K562 (cell line): Measurements from ENCODE around the gene MPHOSPH9. TPM values are rescaled to one million over a fixed set of nuclear protein-coding genes. Genes with fewer than 3 reads are reported as not detected.

Source experiments
- ATAC-seq: fragments of 200-7000 bp; cut with Tn5 transposase; 3 replicates; pipeline ENCODE4 v1.9.1; 2020; ENCODE audit warnings: moderate library complexity
- BruUV-seq: library from RNA; stranded (reverse); fragments of 400-500 nt; replicated peaks from 2 replicates; lab custom pipeline; 2021; lab: Mats Ljungman, UMichigan
- CTCF ChIA-PET: fragments of 300-600 bp; formaldehyde crosslinking; extraction: SDS; loops from one replicate; lab custom pipeline; 2021; ENCODE audit warnings: low intra/inter-chr PET ratio; lab: Yijun Ruan, JAX
- POLR2A ChIA-PET: fragments of 300-600, 350-650 bp; sonication (Branson Sonifier 250); formaldehyde crosslinking; extraction: SDS; loops from one replicate; lab custom pipeline; 2021; ENCODE audit warnings: antibody characterized with exemption, inconsistent platforms; lab: Yijun Ruan, JAX
- DNase-seq, 4 experiments: peaks; one replicate each; pipeline versions ENCODE4 v3.0.0 to v3.0.0-alpha.2; 2011 to 2018; ENCODE audit warnings: low spot score in 3 of 4, mixed read lengths in 3 of 4; ENCODE audit errors: extremely low read depth in 1 of 4
- FAIRE-seq: peaks from 2 replicates; lab custom pipeline; 2011; peaks lifted over from hg19 to GRCh38; lab: Jason Lieb, UNC
- H2AFZ ChIP-seq: 2 replicates; pipeline ENCODE4 v1.6.0; 2011; ENCODE audit warnings: low read depth, low read length, control low read depth, inconsistent platforms
- H3K27ac ChIP-seq: fragments of 200-600 bp; 3 replicates; pipeline ENCODE4 v1.8.0; 2011; ENCODE audit warnings: low read depth, mild to moderate bottlenecking, control low read depth, inconsistent platforms, low read length, moderate library complexity, mixed read lengths; ENCODE audit errors: extremely low read depth
- H3K27me3 ChIP-seq, 2 experiments: fragments of 300-600 bp in 1 of 2; 2 replicates in 1 of 2; 3 replicates in 1 of 2; pipeline versions ENCODE4 v1.6.0 to v1.8.0; 2011; ENCODE audit warnings: inconsistent platforms in 2 of 2, low read length in 2 of 2, mild to moderate bottlenecking in 1 of 2, mixed read lengths in 1 of 2, moderate library complexity in 1 of 2; ENCODE audit not compliant: control insufficient read depth in 2 of 2, insufficient read depth in 2 of 2
- H3K36me3 ChIP-seq: fragments of 300-600 bp; 3 replicates; pipeline ENCODE4 v1.8.0; 2011; ENCODE audit warnings: mild to moderate bottlenecking, low read length, inconsistent platforms; ENCODE audit not compliant: control insufficient read depth, insufficient read depth
- H3K4me1 ChIP-seq, 2 experiments: fragments of 200-600 bp in 1 of 2; replicated peaks in 1 of 2; 2 replicates in 1 of 2; 3 replicates in 1 of 2; pipeline versions ENCODE4 v1.5.1 to v1.8.0; 2011; ENCODE audit warnings: inconsistent platforms in 2 of 2, low read length in 2 of 2, mild to moderate bottlenecking in 1 of 2, mixed read lengths in 1 of 2, moderate library complexity in 1 of 2; ENCODE audit not compliant: control insufficient read depth in 2 of 2, insufficient read depth in 2 of 2
- H3K4me2 ChIP-seq: 2 replicates; pipeline ENCODE4 v1.6.1; 2011; ENCODE audit warnings: low read length, control low read depth, inconsistent platforms, mixed read lengths; ENCODE audit not compliant: insufficient read depth
- H3K4me3 ChIP-seq: fragments of 200-600 bp; sonication (generic), shearing (Covaris generic); 2 replicates; pipeline ENCODE4 v1.5.1; 2016; ENCODE audit warnings: control low read depth, inconsistent platforms
- H3K79me2 ChIP-seq: fragments of 200-600 bp; 3 replicates; pipeline ENCODE4 v1.8.0; 2011; ENCODE audit warnings: low read length, inconsistent platforms; ENCODE audit not compliant: control insufficient read depth, insufficient read depth
- H3K9ac ChIP-seq, 2 experiments: 2 replicates each; pipeline versions ENCODE4 v1.6.0 to v1.6.1; 2011; ENCODE audit warnings: low read depth in 2 of 2, low read length in 2 of 2, control low read depth in 1 of 2, inconsistent platforms in 1 of 2, mild to moderate bottlenecking in 1 of 2, mixed read lengths in 1 of 2; ENCODE audit not compliant: insufficient read depth in 1 of 2
- H3K9me1 ChIP-seq: one replicate; pipeline ENCODE4 v1.6.0; 2011; ENCODE audit warnings: inconsistent platforms, mild to moderate bottlenecking, low read length, moderate library complexity; ENCODE audit not compliant: control insufficient read depth, insufficient read depth
- H3K9me3 ChIP-seq: replicated peaks from 2 replicates; pipeline ENCODE4 v1.5.1; 2011; ENCODE audit warnings: low read depth, low read length, inconsistent platforms; ENCODE audit not compliant: control insufficient read depth, insufficient read depth
- H4K20me1 ChIP-seq: replicated peaks from 2 replicates; pipeline ENCODE4 v1.6.1; 2011; ENCODE audit warnings: low read length, inconsistent platforms, mixed read lengths; ENCODE audit not compliant: control insufficient read depth, insufficient read depth
- GATA2 ChIP-seq: sonication (generic); formaldehyde crosslinking; IDR thresholded peaks from 2 replicates; pipeline ENCODE4 v1.4.0; 2020; ENCODE audit warnings: mild to moderate bottlenecking, missing genetic modification reagents
- GTF2A2 ChIP-seq: IDR thresholded peaks from 2 replicates; pipeline ENCODE4 v1.6.1; 2016; ENCODE audit warnings: mild to moderate bottlenecking, missing genetic modification characterization, missing compliant biosample characterization
- HEY1 ChIP-seq: fragments of 250-450 bp; sonication (Bioruptor Pico); IDR thresholded peaks from 2 replicates; pipeline ENCODE4 v1.5.0; 2020; ENCODE audit warnings: mild to moderate bottlenecking, moderate library complexity, borderline replicate concordance
- KAT7 ChIP-seq: sonication (generic); formaldehyde crosslinking; IDR thresholded peaks from 2 replicates; pipeline ENCODE4 v1.8.0; 2022; ENCODE audit warnings: missing genetic modification reagents, mild to moderate bottlenecking, borderline replicate concordance
- KAT8 ChIP-seq: fragments of 450-650 bp; IDR thresholded peaks from 2 replicates; pipeline ENCODE4 v1.6.1; 2016; ENCODE audit warnings: low read depth, mild to moderate bottlenecking
- MCM3 ChIP-seq: fragments of 450-650 bp; IDR thresholded peaks from 2 replicates; pipeline ENCODE4 v1.6.1; 2016
- MEF2A ChIP-seq: IDR thresholded peaks from 2 replicates; pipeline ENCODE4 v1.6.1; 2011; ENCODE audit warnings: low read depth, mild to moderate bottlenecking, low read length, moderate library complexity; ENCODE audit not compliant: control insufficient read depth
- NCOA6 ChIP-seq: fragments of 450-650 bp; IDR thresholded peaks from 2 replicates; pipeline ENCODE4 v1.6.1; 2017; ENCODE audit warnings: mild to moderate bottlenecking
- NFE2 ChIP-seq: IDR thresholded peaks from 2 replicates; pipeline ENCODE4 v1.6.1; 2014; ENCODE audit warnings: antibody characterized with exemption, low read depth
- RBM14 ChIP-seq: fragments of 200-400 bp; formaldehyde crosslinking; IDR thresholded peaks from 2 replicates; pipeline ENCODE4 v1.6.1; 2018; ENCODE audit warnings: low read depth, mild to moderate bottlenecking, low read length, moderate library complexity, borderline replicate concordance; ENCODE audit not compliant: insufficient read depth
- RFX1 ChIP-seq: fragments of 450-650 bp; IDR thresholded peaks from 2 replicates; pipeline ENCODE4 v1.6.1; 2016; ENCODE audit warnings: mild to moderate bottlenecking, moderate library complexity
- RFX5 ChIP-seq: IDR thresholded peaks from 2 replicates; pipeline ENCODE4 v1.6.1; 2011; ENCODE audit warnings: low read depth, mild to moderate bottlenecking, improper control_type of control experiment, low read length
- SNIP1 ChIP-seq: fragments of 450-650 bp; IDR thresholded peaks from 2 replicates; pipeline ENCODE4 v1.7.1; 2017; ENCODE audit warnings: low read depth, mild to moderate bottlenecking
- ZC3H4 ChIP-seq: sonication (generic); formaldehyde crosslinking; IDR thresholded peaks from 2 replicates; pipeline ENCODE4 v1.9.0; 2021; ENCODE audit warnings: missing genetic modification reagents, borderline replicate concordance
- WGBS: fragments of 100-300 bp; shearing (Covaris generic); methylation state at CpG from one replicate; pipeline ENCODE4 v1.1.6; 2016; ENCODE audit warnings: low coverage, mixed read lengths; ENCODE audit not compliant: insufficient coverage; ENCODE audit errors: missing lambda C conversion rate; 5-methylcytosine and 5-hydroxymethylcytosine counted together
- in situ Hi-C: fragments of 300-500 bp; cut with MboI; formaldehyde crosslinking; loops from 4 replicates; pipeline ENCODE4 v1.15.0; 2018; ENCODE audit warnings: inconsistent platforms, mixed read lengths
- intact Hi-C: fragments of 100-400 bp; cut with micrococcal nuclease; formaldehyde crosslinking; loops from 2 replicates; pipeline ENCODE4 v1.14.2; 2022
- polyA plus RNA-seq, 8 experiments: library from polyadenylated mRNA; depleted of rRNA in 4 of 8; stranded (reverse) in 5 of 8; unstranded in 3 of 8; fragments of >200 nt; fragmentation: Nextera tagmentation in 2 of 8; fragmentation: Illumina TruSeq in 1 of 8; extraction: Ambion mirVana in 2 of 8; extraction: Trizol in 1 of 8; gene quantifications; 2 replicates each; pipeline versions ENCODE4 v1.2.1 to v1.2.3, GENCODE V29; 2011 to 2014; ENCODE audit warnings: inconsistent platforms in 1 of 8, missing spikeins in 1 of 8
- total RNA-seq, 7 experiments: library from RNA; depleted of rRNA in 6 of 7; stranded (reverse); fragments of >200 nt in 6 of 7; fragmentation: Illumina TruSeq in 2 of 7; extraction: Trizol in 2 of 7; gene quantifications; 2 replicates each; pipeline versions ENCODE4 v1.2.1 to v1.2.3, GENCODE V29; 2011 to 2021; ENCODE audit warnings: low replicate concordance in 1 of 7

The MPHOSPH9 gene
- total and polyA plus RNA-seq, 9 of the 15 experiments (the other 6 are each of a cell fraction or from before 2014, with no cell fraction given), result 14.2 to 103 (median 54.5) TPM

DNA sequence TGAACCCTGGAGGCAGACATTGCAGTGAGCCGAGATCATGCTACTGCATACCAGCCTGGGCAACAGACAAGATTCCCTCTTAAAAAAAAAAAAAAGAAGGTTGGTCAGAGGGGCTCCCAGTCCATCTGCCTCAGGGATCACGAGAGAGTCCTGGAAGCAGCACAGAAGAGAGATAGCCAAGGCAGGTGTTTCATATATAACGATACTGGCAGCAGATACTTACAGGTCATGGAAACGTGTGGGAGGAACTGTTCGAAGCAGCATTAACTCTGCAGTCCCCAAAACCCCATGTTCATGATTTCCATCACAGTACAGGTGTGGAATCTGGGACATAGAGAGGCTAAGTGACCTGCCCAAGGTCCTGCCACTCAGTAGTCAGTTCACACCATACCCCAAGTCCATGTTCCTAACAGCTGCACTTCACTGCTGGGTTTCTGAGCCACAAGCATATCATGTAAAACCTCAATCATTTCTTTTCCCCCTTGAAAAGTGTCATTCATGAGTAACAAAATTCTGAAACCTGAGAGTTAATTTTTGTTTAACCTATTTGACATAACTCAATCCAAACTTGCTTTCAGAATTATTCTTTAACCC lies 22.0 kb upstream of the MPHOSPH9 start:
- FAIRE-seq (no peak), DNase-seq (no peak), ATAC-seq (no peak)
- H3K9me1 ChIP-seq, result no peaks in the 10 kb centered on the region
- peaks cover 38% of the 10 kb centered on the region for H3K79me2 ChIP-seq
- H3K4me2 ChIP-seq, result no peak overlapping the region
- ChIA-PET POLR2A (interaction anchor here (0.6 to 0.7 kb wide), 2 partner anchors 8 to 22 kb away, joined by 3 to 5 read pairs; partner anchors contain the start of gene MPHOSPH9), CTCF (no interaction called here)
- no TSS peak for BruUV-seq
- no peak overlapping the region for H2AFZ ChIP-seq
- in situ Hi-C loops, result no loop called here
- no peak overlapping the region for H3K27ac ChIP-seq
- peaks cover 64% of the 10 kb centered on the region for H3K36me3 ChIP-seq
- H3K9ac ChIP-seq, result no peak overlapping the region
- intact Hi-C loops, result no loop called here
- H4K20me1 ChIP-seq, result peaks cover 4% of the 10 kb centered on the region
- H3K27me3 ChIP-seq, result no peaks in the 10 kb centered on the region
- peaks cover 13 to 25% of the 10 kb centered on the region in 2 experiments for H3K4me1 ChIP-seq
- WGBS, result 88% methylated on average over 5 of the region's 5 CpGs
- no peaks in the 10 kb centered on the region for H3K9me3 ChIP-seq
- TF ChIP-seq NCOA6 (no peak), SNIP1 (no peak), GTF2A2 (tag) (no peak), KAT8 (no peak), RFX5 (no peak), GATA2 (CRISPR knock-in tag) (no peak), KAT7 (CRISPR knock-in tag) (no peak), HEY1 (CRISPR knock-in tag) (no peak), RFX1 (no peak), ZC3H4 (CRISPR knock-in tag) (no peak), MCM3 (no peak), RBM14 (no peak), MEF2A (no peak), NFE2 (no peak)
- TF ChIP-seq, all 486 proteins: peak for 0
- H3K4me3 ChIP-seq, result no peak overlapping the region
